GM19351 (cell line): ENCODE data around the gene NOTCH2.
"Not testable (repeated sequence)": the region's sequence is repeated elsewhere in the genome, so short reads cannot be mapped to it uniquely, and the experiment has no call there.

Experiments used
- ATAC-seq: cut with Tn5 transposase; IDR thresholded peaks from one replicate; pipeline ENCODE4 v1.9.1; 2021; ENCODE audit warnings: mild to moderate bottlenecking, moderate library complexity; ENCODE audit not compliant: unreplicated experiment

The NOTCH2 gene

DNA sequence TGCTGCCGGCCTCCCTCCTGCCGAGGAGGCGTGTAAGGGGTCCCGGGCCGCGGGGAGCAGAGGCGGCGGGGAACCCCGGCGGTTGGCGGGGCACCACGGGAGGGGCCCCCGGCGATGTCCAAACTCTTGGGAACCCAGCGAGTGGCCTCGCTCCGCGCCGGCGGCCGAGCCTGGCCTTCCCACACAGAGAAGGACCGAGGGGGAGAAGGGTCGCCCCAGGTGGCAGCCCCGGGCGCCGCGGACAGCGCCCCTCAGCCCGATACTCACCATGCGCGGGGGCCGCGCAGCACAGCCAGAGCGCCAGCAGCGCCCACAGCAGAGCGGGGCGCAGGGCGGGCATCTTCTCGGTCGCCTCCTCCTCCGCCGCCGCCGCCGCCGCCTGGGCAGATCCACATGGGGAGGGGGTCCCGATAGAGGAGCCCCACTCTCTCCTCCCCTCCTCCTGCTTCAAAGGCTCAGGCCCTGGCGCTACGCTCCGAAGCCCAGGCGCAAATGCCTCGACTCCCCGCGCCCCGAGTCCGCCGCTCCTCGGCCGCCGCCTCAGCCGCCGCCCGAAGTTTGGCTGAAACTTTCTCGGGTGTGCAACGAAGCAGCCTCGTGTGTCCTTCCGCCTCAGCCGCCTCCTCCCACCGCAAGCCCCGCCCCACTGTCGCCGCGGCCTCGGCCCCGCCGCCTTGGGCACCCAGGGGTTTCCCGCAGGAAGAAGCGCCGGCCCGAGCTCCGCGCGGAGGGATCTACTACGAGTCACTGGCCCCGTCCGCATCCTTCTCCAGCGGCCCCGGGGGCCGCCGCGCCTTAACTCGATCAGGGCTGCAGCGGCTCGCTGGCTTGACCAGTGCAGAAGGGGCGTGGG lies at the start of gene NOTCH2:
NOTCH2 (minus strand) TSS at position 596 of the 853 bp plus-strand sequence; CDS start at position 340, 256 bp downstream.
- not testable (repeated sequence) for ATAC-seq

GRCh38 chr1:120117371-120118177 lies 48.1 kb upstream of the NOTCH2 start:
- ATAC-seq = peak; percentile 55

GRCh38 chr1:120116094-120116493 lies 46.6 kb upstream of the NOTCH2 start:
- not testable (repeated sequence) for ATAC-seq

DNA sequence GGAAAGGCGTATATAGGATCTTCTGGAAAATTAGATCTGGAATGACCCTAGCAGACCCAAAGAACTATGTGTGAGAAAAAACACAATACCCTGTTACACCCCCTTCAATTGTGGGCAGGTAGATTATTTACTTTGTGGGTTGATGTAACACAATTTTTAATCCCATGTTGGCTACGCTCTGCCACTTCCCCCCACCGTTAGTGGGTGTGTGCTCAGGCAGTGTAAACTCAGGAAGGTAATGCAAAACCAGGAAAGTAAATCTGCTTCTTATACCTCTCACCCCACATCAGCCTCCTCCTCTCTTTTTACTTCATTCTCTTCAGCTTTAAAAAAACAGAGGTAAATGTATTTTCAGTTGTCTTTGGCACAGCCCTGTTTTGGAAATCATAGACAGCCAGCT lies 43.7 kb upstream of the NOTCH2 start:
- not testable (repeated sequence) for ATAC-seq

DNA sequence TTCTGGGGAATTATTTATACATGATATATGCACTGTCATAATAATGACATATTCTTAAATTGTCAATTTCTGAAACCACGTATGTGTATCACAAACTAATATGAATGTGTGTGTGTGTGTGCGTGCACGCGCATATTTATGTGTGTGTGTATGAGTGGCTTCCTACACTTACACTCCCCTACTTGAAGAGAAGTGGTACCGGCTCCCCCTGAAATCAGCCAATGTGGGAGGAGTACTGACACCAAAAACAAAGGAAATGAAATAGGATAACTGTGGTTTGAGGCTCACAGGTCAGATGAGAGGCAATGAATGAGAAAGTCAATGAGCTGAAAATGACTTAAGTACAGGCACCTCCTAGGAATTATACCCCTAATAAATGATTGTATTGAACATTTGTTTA lies 42.8 kb upstream of the NOTCH2 start:
- ATAC-seq = not testable (repeated sequence)

DNA sequence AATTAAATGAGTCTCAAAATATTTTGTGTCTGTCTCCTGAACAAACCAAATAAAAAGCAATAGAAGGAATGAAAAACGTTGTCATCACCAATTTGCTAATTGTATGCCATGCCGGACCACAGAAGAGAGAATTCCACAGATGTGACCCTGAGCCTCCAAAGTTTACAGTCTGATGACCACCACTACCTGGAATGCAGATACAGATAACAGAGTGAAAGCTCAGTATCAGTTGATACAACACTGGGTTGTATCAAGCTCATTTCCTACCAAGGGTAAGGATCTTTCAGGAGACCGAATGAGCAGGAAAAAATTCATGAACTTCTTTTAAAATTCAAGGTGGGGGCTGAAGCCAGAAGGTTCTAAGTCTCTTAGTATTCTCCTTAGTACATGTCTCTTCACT lies 42.3 kb upstream of the NOTCH2 start:
- ATAC-seq = not testable (repeated sequence)

GRCh38 chr1:120111008-120111407 lies 41.5 kb upstream of the NOTCH2 start:
- ATAC-seq = peak; percentile 61

DNA sequence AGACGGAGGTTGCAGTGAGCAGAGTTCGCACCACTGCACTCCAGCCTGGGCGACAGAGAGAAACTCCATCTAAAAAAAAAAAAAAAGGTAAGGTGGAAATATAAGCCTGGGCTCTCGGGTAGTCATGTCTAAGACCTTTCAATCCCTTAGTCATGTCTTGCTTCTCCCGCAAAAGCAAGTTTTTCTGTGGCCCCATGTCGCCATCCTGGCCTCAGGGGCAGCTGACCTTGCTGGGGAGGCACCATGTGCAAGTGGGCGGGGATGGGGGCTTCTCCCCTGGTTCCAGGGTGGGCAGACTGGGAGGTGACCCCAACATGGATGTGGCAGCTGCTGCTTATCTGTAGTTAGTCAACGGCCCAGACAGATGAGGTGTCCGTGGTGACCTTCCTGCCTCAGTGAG lies 40.2 kb upstream of the NOTCH2 start:
- ATAC-seq = not testable (repeated sequence)

DNA sequence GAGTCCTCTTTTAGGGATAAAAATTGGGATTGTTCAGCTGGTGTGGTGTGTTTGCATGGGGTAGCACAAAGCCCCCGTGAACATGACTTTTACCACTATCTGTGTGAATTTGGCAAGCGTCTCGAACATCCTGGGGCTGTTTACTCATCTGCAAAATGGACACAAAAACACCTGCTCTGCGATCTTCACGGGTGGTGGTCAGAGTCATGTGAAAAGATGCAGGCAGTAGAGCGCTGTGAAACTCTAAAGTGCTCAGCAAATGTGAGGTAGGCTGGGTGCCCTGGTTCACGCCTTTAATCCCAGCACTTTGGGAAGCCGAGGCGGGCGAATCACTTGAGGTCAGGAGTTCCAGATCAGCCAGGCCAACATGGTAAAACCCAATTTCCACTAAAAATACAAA lies 39.7 kb upstream of the NOTCH2 start:
- peak; percentile 60 for ATAC-seq

DNA sequence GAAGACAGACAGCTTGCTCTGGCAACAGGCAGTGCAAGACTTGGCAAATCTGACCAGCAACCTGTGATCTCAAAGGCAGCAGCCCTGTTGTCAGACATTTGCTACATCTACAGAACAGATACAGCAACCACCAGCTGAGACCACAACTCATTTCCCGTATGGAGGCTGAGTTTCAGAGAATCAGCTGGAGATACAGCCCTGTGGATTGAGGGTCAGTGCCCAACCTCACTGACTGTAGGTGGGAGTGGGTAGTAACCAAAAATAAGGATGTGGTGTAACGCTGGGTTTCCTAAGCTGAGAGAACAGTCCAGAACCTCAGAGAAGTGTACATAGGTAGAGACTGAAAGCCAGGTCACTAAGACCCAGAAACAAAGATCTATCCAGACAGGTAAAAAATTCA lies 35.8 kb upstream of the NOTCH2 start:
- not testable (repeated sequence) for ATAC-seq

GRCh38 chr1:120103768-120104167 lies 34.3 kb upstream of the NOTCH2 start:
- ATAC-seq = not testable (repeated sequence)

DNA sequence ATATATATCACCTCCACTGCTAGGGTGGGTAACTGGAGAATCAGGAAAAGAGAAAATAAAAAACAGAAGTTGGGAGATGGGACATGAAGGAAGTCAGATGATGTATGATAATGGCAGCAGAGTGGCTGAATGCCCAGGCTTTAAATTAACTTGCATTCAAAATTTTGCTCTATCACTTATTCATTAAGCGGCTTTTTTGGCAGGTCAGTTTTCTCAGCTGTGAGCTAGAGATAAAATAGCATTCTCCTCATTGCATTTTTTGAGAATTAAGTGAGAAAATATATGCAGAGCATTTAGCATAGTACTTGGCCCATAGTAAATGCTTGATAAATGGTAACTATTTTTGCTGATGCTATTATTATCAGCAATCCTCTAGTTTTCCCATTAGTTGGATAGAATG lies 32.1 kb upstream of the NOTCH2 start:
- ATAC-seq = not testable (repeated sequence)

GRCh38 chr1:120100590-120100989 lies 31.1 kb upstream of the NOTCH2 start:
- not testable (repeated sequence) for ATAC-seq

DNA sequence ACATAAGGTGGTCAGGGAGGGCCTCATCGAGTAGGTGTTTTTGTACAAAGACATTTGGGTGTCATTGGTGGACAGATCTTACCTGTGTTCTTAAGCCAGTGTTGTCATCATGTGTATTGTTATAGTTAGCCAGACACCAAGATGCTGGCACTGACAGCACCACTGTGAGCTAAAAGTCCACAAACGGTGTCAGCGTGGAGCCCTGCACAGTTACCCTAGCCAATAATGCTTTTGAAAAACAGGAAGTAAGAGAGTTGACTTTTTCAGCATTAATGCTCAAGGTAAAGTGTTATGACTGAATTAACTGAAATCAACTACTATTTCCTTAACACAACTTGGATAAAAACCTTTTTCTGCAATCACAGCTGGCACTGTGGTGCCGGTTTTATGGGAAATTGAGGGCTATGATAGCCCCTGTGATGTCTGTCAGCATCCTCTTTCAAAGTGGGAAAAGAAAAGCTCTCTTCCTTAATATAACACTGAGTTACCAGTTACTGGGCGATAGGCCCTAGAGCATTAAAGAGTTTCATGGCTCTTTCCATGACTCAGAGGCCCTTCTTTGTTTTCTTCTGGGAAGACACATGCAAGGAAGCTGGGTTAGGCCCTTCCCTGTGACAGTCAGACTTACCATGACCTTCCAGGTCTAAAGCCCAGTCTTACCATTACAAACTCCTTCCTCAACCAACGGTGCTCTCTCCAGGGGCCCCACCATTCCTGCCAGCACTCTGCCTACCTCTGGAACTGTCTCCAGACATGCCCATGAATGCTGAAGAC lies 29.7 kb upstream of the NOTCH2 start:
- not testable (repeated sequence) for ATAC-seq

DNA sequence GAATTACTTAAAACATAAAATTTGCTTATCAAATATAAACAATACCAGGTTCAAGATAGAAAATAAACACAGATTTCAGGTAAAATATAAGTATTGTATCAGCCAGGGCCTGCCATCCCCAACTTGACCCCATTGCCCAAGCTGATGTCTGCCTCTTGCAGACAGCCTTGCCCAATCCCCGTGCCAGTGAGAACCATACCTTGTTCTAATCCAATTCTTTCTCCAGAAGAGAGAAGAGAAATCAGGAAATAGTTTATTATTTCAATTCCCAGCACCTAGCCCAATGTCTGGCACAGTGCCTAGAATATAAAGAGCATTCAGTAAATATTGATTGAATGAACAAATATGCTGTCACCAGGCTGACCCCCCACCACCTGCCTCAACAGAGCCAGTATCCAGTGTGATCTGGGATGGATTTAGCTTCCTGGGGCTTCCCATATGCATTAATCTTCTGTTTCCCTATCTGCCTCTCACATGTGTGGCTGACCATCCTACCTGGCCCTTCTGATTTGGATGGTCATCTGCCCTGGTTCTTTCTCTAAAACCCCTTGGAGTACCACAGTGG lies 27.6 kb upstream of the NOTCH2 start:
- ATAC-seq = not testable (repeated sequence)

DNA sequence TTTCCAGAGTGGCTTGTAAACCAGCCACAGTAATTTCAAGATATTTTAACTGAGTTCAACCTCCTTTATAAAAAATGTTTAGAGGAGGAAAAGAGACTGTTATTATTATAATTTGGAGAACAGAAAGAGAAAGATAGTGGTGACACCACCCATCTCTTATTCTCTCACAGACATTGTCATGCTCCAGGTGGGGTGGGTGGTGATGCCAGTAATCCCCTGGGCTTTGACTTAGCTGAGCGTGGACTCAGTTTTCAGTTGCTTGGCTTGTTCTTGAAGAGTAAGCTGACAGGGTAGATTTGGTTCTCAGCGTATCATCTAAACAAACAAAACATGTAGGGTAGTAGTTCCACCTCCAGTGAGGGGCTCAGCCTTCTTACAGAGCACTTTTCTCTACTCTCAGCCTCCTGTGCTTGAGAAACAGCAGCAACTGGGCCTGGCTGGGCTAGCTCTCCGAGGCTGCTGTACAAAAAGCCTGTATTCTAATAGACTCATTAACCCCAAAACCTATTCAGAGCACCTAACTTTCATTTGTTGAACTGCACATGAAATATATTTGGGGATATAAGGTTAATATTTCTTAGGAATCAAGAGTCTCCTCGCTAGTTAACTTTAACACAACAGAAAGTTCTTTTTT lies 24.2 kb upstream of the NOTCH2 start:
- ATAC-seq = peak; percentile 42

DNA sequence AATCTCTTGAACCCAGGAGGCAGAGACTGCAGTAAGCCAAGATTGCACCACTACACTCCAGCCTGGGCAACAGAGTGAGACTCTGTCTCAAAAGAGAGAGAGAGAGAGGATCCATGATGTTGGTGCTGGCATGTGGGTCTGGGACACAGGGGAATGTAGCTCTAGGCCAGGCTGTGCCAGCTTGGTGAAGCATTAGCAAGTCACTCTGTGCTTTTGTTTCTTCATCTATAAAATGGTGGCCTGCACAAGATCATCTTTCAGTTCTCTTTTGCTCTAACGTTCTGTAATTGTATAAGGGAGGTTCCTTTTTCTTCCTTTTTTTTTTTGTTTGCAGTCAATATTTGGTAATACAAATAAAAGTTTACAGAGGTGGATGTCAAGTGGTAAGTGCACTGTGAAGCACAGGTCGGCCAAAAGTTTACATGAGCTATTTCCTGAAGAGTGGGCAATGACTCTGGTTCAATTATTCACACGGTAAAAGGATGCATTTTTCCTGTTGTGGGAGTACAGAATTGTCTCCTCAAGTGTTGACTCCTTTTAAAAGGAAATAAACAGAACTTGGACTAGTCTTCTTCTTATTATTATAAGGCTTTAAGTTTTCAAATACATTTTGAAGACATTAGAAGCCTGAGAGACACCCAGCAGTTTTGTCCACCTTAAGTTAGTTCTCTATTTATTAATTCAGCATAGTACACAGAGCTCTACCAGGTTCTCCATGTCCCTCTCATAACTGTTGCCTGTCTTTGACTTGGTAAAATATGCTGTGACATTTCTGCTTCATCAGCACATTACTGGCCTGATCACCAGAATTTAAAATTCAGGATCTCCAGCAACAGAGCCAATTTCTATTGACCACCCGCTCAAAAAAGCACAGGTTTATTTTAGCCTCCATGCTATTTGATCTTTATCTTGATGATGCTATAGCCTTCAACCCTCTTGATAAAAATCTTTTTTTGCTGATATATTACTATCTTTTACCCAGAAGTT lies 23.1 kb upstream of the NOTCH2 start:
- not testable (repeated sequence) for ATAC-seq

DNA sequence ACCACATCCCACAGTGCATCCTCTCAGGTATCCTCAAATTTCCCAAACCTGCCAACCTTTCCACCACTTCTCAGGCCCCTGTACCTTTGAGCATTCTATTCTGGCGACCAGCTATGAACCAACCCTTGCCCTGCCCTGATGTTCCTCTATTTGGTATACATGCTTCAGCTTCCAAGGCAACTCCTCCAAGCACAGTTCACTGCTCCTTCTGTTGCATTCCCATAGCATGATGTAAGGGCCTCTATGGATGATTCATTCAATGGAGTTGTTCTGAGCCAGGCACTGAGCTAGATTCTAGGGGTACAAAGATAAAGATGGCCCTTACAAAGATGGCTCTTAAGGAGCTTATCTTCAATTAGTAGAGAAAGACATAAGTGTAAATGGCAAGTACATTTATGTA lies 21.4 kb upstream of the NOTCH2 start:
- ATAC-seq = not testable (repeated sequence)

GRCh38 chr1:120087959-120088358 lies 18.5 kb upstream of the NOTCH2 start:
- ATAC-seq = peak; percentile 44
